Liver (tissue), 3 donors: Measurements from ENCODE around the gene PARP14.

Experiments
- ATF3 ChIP-seq: IDR thresholded peaks from 2 replicates; pipeline ENCODE4 v1.6.1; 2016; ENCODE audit warnings: antibody characterized with exemption
- CTCF ChIP-seq: fragments of 150-350 bp; IDR thresholded peaks from 2 replicates; pipeline ENCODE4 v1.5.1; 2017; ENCODE audit warnings: improper control_type of control experiment, low read depth, low read length; ENCODE audit not compliant: missing input control
- EGR1 ChIP-seq, 2 donors: IDR thresholded peaks; 2 replicates each; pipeline ENCODE4 v1.6.1; 2016 to 2018; ENCODE audit warnings: antibody characterized with exemption in 2 of 2, low read depth in 2 of 2
- FOXA1 ChIP-seq: IDR thresholded peaks from 2 replicates; pipeline ENCODE4 v1.6.1; 2016; ENCODE audit warnings: antibody characterized with exemption
- FOXA2 ChIP-seq: IDR thresholded peaks from 2 replicates; pipeline ENCODE4 v1.6.1; 2016; ENCODE audit warnings: antibody characterized with exemption
- GABPA ChIP-seq, 2 donors: IDR thresholded peaks in 1 of 2; conservative IDR thresholded peaks in 1 of 2; 2 replicates each; pipeline ENCODE4 v1.6.1; 2016; ENCODE audit warnings: antibody characterized with exemption in 2 of 2, mild to moderate bottlenecking in 1 of 2, moderate library complexity in 1 of 2
- HNF4G ChIP-seq: IDR thresholded peaks from 2 replicates; pipeline ENCODE4 v1.6.1; 2016; ENCODE audit warnings: antibody characterized with exemption
- JUND ChIP-seq, 2 donors: IDR thresholded peaks; 2 replicates each; pipeline ENCODE4 v1.6.1; 2016; ENCODE audit warnings: antibody characterized with exemption in 2 of 2
- MAX ChIP-seq: IDR thresholded peaks from 2 replicates; pipeline ENCODE4 v1.6.1; 2016; ENCODE audit warnings: antibody characterized with exemption
- RAD21 ChIP-seq, 2 donors: IDR thresholded peaks; 2 replicates each; pipeline ENCODE4 v1.6.1; 2016; ENCODE audit warnings: antibody characterized with exemption in 2 of 2, mild to moderate bottlenecking in 2 of 2
- REST ChIP-seq: IDR thresholded peaks from 2 replicates; pipeline ENCODE4 v1.6.1; 2016; ENCODE audit warnings: antibody characterized with exemption, mild to moderate bottlenecking
- SP1 ChIP-seq: IDR thresholded peaks from 2 replicates; pipeline ENCODE4 v1.6.1; 2018; ENCODE audit warnings: antibody characterized with exemption, mild to moderate bottlenecking
- YY1 ChIP-seq: IDR thresholded peaks from 2 replicates; pipeline ENCODE4 v1.6.1; 2016; ENCODE audit warnings: antibody characterized with exemption, mild to moderate bottlenecking
- ZBTB33 ChIP-seq: IDR thresholded peaks from 2 replicates; pipeline ENCODE4 v1.6.1; 2016; ENCODE audit warnings: antibody characterized with exemption
- donor health status: healthy.
- donor health status: healthy.

GRCh38 chr3:122690096-122690495 lies 9.5 kb downstream of the PARP14 start:
- TF ChIP-seq ZBTB33: no peak
- no peak for TF ChIP-seq CTCF
- TF ChIP-seq RAD21 (IDR thresholded peaks at IDR 0.05): no peak
- no peak for TF ChIP-seq SP1
- no peak for TF ChIP-seq REST
- TF ChIP-seq HNF4G: no peak
- no peak for TF ChIP-seq GABPA (IDR thresholded peaks at IDR 0.05 in 1 of 2, conservative IDR thresholded peaks at IDR 0.05 in 1 of 2)
- no peak for TF ChIP-seq FOXA1
- no peak for TF ChIP-seq JUND (IDR thresholded peaks at IDR 0.05)
- TF ChIP-seq ATF3: no peak
- no peak for TF ChIP-seq MAX
- no peak for TF ChIP-seq YY1
- no peak for TF ChIP-seq FOXA2
- TF ChIP-seq EGR1 (IDR thresholded peaks at IDR 0.05; ENCODE audit: low read depth in 2 of 2): no peak
